Neutrophil (primary cell): ENCODE data around the gene ADD3.
"Not testable (repeated sequence)": the region's sequence is repeated elsewhere in the genome, so short reads cannot be mapped to it uniquely, and the experiment has no call there.

Experiments
- H3K27ac ChIP-seq: fragments of 200-600 bp; sonication (generic); 2 replicates; pipeline ENCODE4 v1.5.1; 2016; ENCODE audit warnings: mild to moderate bottlenecking, moderate library complexity
- H3K27me3 ChIP-seq: fragments of 200-600 bp; sonication (generic); 2 replicates; pipeline ENCODE4 v1.6.0; 2016; ENCODE audit warnings: mild to moderate bottlenecking
- H3K36me3 ChIP-seq: fragments of 200-600 bp; sonication (generic); 2 replicates; pipeline ENCODE4 v1.5.1; 2017
- H3K4me1 ChIP-seq, 2 experiments: fragments of 200-600 bp in 1 of 2; sonication (generic) in 1 of 2; 1 replicate in 1 of 2; 2 replicates in 1 of 2; pipeline versions ENCODE4 v1.5.1 to v1.6.1; 2013 to 2016; ENCODE audit warnings: low read depth in 1 of 2, low read length in 1 of 2, mild to moderate bottlenecking in 1 of 2, moderate library complexity in 1 of 2; ENCODE audit not compliant: control insufficient read depth in 1 of 2, insufficient read depth in 1 of 2
- H3K4me3 ChIP-seq, 2 experiments: fragments of 200-600 bp in 1 of 2; sonication (generic) in 1 of 2; 1 replicate in 1 of 2; 2 replicates in 1 of 2; pipeline ENCODE4 v1.5.1; 2013 to 2016; ENCODE audit warnings: low read depth in 1 of 2, low read length in 1 of 2, mild to moderate bottlenecking in 1 of 2, moderate library complexity in 1 of 2
- H3K9me3 ChIP-seq: fragments of 200-600 bp; sonication (generic); 2 replicates; pipeline ENCODE4 v1.5.1; 2016
- TF ChIP-seq, protein P1 (sequence below): fragments of 200-600 bp; sonication (generic); IDR thresholded peaks from 2 replicates; pipeline ENCODE4 v1.5.1; 2016; ENCODE audit warnings: antibody characterized with exemption

ADD3 gene

DNA sequence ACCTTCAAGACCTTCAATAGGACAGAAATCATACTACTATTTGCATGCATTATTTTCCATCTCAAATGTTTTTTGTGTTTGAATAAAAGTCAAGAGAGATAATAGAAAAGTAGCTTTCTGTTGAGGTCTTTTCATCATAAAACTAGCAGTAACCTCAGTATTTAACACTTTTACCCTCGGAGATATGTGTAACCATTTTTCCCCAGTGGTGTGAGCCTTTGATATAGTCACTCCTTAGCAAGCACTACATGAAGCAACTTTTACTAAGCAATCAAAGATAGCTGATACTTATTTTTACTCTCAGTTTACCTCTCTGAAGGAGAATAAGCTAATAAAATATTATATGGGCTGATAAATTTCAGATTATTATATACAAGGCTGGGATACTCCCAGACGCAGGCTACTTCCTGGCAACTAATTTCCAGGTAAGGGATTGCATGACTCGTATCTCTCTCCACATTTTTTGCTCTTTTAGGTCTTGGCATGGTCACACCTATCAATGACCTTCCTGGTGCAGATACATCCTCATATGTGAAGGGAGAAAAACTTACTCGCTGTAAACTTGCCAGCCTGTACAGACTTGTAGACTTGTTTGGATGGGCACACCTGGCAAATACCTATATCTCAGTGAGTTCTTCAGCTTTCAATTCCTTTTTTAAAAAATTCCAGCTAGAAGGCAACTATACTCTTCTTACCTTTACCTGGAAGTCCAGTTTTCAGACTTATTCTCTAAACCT is 108.2 kb downstream of the ADD3 start:
- Histone ChIP-seq H3K4me1 (peaks cover 29 to 32% of the 10 kb centered on the region in 2 experiments), H3K36me3 (peaks cover 53% of the 10 kb centered on the region), H3K27me3 (no peaks in the 10 kb centered on the region), H3K9me3 (no peaks in the 10 kb centered on the region), H3K27ac (peak overlapping the region; percentile 40), H3K4me3 (no peak overlapping the region)
- TF ChIP-seq, protein P1, sequence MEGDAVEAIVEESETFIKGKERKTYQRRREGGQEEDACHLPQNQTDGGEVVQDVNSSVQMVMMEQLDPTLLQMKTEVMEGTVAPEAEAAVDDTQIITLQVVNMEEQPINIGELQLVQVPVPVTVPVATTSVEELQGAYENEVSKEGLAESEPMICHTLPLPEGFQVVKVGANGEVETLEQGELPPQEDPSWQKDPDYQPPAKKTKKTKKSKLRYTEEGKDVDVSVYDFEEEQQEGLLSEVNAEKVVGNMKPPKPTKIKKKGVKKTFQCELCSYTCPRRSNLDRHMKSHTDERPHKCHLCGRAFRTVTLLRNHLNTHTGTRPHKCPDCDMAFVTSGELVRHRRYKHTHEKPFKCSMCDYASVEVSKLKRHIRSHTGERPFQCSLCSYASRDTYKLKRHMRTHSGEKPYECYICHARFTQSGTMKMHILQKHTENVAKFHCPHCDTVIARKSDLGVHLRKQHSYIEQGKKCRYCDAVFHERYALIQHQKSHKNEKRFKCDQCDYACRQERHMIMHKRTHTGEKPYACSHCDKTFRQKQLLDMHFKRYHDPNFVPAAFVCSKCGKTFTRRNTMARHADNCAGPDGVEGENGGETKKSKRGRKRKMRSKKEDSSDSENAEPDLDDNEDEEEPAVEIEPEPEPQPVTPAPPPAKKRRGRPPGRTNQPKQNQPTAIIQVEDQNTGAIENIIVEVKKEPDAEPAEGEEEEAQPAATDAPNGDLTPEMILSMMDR: no peak

DNA sequence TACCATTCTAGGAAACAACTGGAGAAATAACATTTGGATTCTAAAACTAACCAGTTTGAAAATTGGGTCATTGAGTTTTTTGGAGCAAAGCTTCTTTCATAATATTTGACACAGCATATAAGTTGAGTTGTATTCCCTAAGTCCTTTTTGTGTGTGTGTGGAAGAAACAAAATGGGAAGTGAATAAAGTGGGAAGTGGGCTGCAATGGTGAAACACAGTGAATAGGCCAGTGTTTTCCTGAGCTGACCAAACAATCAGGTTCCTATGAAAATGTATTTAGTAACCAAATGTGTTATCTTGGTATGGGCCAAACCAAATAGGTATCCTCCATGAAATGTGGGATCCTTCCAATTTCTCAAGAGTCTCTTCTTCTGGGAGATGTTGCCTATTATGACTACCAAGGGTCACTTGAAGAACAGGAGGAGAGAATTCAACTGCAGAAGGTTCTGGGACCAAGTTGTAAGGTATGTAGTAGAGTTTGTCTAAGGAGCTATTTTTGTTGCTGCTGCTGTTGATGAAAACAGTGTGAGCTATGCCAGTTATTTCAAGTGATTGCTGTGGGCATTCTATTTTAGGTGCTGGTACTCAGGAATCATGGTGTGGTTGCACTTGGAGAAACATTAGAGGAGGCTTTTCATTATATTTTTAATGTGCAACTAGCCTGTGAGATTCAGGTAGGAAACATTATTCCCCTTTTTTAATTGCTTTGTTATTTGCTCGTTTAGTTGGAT is 111.3 kb downstream of the ADD3 start:
- TF ChIP-seq, protein P1: no peak
- Histone ChIP-seq H3K4me3 (no peak overlapping the region), H3K9me3 (no peaks in the 10 kb centered on the region), H3K27ac (peak overlapping the region; percentile 69), H3K36me3 (peaks cover 66% of the 10 kb centered on the region), H3K27me3 (no peaks in the 10 kb centered on the region), H3K4me1 (peaks cover 22 to 26% of the 10 kb centered on the region in 2 experiments)

DNA sequence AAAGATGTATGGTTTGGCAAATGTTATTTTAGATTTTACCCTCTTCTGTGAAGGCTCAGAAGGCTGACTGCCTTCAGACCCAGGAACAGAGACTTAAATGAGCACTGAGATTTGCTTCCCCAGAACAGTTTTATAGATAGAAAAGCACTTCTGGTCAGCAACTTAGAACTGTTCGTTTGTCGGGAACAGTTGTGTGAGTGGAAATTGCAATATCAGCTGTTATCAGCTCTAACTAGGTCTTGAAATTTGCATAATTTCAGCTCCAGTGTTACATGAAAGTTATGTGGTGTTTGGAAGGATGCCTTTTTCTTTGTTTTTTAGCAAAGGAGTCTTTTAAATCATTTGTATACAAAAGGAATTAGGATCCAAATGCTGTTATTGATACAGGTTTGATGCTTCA is 115.8 kb downstream of the ADD3 start:
- Histone ChIP-seq H3K27ac (no peak overlapping the region), H3K4me3 (no peak overlapping the region), H3K4me1 (peaks cover 13% of the 10 kb centered on the region in 2 experiments), H3K36me3 (peaks cover 69% of the 10 kb centered on the region), H3K27me3 (no peaks in the 10 kb centered on the region), H3K9me3 (no peaks in the 10 kb centered on the region)
- TF ChIP-seq, protein P1: no peak

DNA sequence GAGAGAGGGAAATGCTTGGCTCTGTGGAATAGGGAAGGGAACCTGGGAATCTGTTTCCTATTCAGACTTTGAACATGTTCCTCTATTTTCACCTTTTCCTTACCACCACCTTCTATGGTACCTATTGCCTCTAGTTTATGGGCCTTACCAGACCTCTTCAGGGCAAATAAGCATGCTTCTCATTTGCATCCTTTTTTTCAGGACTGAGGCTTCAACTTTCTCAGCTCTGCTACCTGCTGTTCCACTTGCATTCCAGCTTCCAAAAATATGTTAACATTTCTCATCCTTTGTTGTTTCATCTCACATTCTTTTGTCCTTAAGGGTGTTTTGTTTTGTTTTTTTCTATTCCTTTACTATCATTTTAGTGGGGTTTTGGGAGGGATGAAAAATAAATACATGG is 121.7 kb downstream of the ADD3 start:
- peaks cover 81% of the 10 kb centered on the region for H3K36me3 ChIP-seq
- TF ChIP-seq, protein P1: no peak

DNA sequence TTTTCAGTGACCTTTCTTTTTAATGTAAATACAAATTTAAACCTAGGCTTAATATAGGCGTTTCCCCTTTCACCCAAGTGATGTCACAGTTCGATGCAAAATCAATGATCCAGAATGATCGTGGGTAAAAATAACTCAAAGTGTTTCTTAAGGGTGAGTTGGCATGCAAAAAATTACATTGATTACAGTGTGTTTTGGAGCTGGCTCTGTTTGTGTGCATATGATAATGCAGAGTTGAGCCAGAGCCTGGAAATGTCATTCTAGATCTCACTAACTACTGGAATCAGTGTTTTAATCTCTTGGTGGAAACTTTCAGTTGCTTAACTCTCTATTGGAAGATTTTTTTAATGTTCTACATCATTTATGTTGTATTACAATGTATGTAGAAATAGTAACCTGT is 127.1 kb downstream of the ADD3 start:
- Histone ChIP-seq H3K36me3 (peaks cover 48% of the 10 kb centered on the region), H3K4me1 (peaks cover 16 to 20% of the 10 kb centered on the region in 2 experiments), H3K9me3 (no peaks in the 10 kb centered on the region), H3K27ac (no peak overlapping the region), H3K27me3 (no peaks in the 10 kb centered on the region), H3K4me3 (no peak overlapping the region)
- TF ChIP-seq, protein P1: no peak

More for the DNA sequence above, 121.7 kb downstream of the ADD3 start:
- H3K9me3 ChIP-seq: no peaks in the 10 kb centered on the region
- H3K4me1 ChIP-seq: no peaks in the 10 kb centered on the region
- no peak overlapping the region for H3K27ac ChIP-seq
- no peak overlapping the region for H3K4me3 ChIP-seq
- H3K27me3 ChIP-seq: no peaks in the 10 kb centered on the region

DNA sequence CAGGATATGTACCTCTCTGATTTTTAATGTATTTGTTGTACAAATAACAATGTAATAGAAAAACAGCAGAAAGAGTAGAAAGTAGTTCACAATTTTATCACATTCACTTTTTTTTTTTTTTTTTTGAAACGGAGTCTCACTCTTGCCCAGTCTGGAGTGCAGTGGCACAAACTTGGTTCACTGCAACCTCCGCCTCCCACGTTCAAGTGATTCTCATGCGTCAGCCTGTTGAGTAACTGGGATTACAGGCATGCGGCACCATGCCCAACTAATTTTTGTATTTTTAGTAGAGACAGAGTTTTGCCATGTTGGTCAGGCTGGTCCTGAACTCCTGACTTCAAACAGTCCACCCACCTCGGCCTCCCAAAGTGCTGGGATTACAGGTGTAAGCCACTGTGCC is 128.1 kb downstream of the ADD3 start:
- not testable (repeated sequence) for H3K27ac ChIP-seq, H3K27me3 ChIP-seq, H3K9me3 ChIP-seq, H3K4me3 ChIP-seq
- Histone ChIP-seq H3K36me3 (peaks cover 39% of the 10 kb centered on the region), H3K4me1 (peaks cover 24 to 29% of the 10 kb centered on the region in 2 experiments)
